IMR-90 (cell line): ENCODE measurements around the gene MINDY3. TPM values are rescaled to one million over a fixed set of nuclear protein-coding genes. Genes with fewer than 3 reads are reported as not detected.
A peak's percentile ranks its signal among the peaks of the same experiment; 100 is the strongest.

Experiments used
- ATAC-seq: fragments of 200-7000 bp; cut with Tn5 transposase; 2 replicates; pipeline ENCODE4 v1.9.1; 2020; ENCODE audit warnings: low read depth, mild to moderate bottlenecking, moderate library complexity
- BruUV-seq: library from RNA; stranded (reverse); fragments of 400-500 nt; replicated peaks from 2 replicates; lab custom pipeline; 2021; lab: Mats Ljungman, UMichigan
- CTCF ChIA-PET: fragments of 300-600 bp; formaldehyde crosslinking; extraction: SDS; loops from one replicate; lab custom pipeline; 2021; ENCODE audit warnings: antibody characterized with exemption; lab: Yijun Ruan, JAX
- POLR2A ChIA-PET: fragments of 300-600 bp; sonication (Branson Sonifier 250); formaldehyde crosslinking; loops from one replicate; lab custom pipeline; 2022; ENCODE audit warnings: antibody characterized with exemption; ENCODE audit not compliant: unreplicated experiment; lab: Charles Lee
- DNase-seq: peaks from one replicate; pipeline ENCODE4 v3.0.0; 2013
- H2AFZ ChIP-seq: replicated peaks from 2 replicates; pipeline ENCODE3; 2013; ENCODE audit warnings: low read length, mild to moderate bottlenecking; ENCODE audit not compliant: poor library complexity
- H2AK5ac ChIP-seq: 2 replicates; pipeline ENCODE4 v1.6.1; 2013; ENCODE audit warnings: low read depth, low read length, inconsistent platforms
- H2AK9ac ChIP-seq: replicated peaks from 2 replicates; pipeline ENCODE3; 2013; ENCODE audit warnings: mild to moderate bottlenecking, low read depth, low read length, moderate library complexity; ENCODE audit not compliant: poor library complexity
- H2BK120ac ChIP-seq: 2 replicates; pipeline ENCODE4 v1.6.1; 2013; ENCODE audit warnings: low read depth, low read length, inconsistent platforms
- H2BK15ac ChIP-seq: 3 replicates; pipeline ENCODE4 v1.6.1; 2013; ENCODE audit warnings: low read depth, low read length, inconsistent platforms
- H2BK20ac ChIP-seq: 2 replicates; pipeline ENCODE4 v1.6.1; 2013; ENCODE audit warnings: low read depth, mild to moderate bottlenecking, inconsistent platforms, low read length, moderate library complexity
- H2BK5ac ChIP-seq: 2 replicates; pipeline ENCODE4 v1.6.1; 2013; ENCODE audit warnings: mild to moderate bottlenecking, low read depth, low read length, inconsistent platforms; ENCODE audit not compliant: poor library complexity, severe bottlenecking
- H3K14ac ChIP-seq: replicated peaks from 2 replicates; pipeline ENCODE4 v1.6.1; 2013; ENCODE audit warnings: low read depth, low read length, inconsistent platforms
- H3K18ac ChIP-seq: 2 replicates; pipeline ENCODE4 v1.6.1; 2013; ENCODE audit warnings: low read depth, low read length, control low read depth
- H3K23ac ChIP-seq: 2 replicates; pipeline ENCODE4 v1.6.1; 2013; ENCODE audit warnings: low read depth, low read length, inconsistent platforms
- H3K27ac ChIP-seq: 2 replicates; pipeline ENCODE4 v1.5.1; 2013; ENCODE audit warnings: mild to moderate bottlenecking, control low read depth, low read length; ENCODE audit not compliant: insufficient read depth
- H3K27me3 ChIP-seq: 2 replicates; pipeline ENCODE4 v1.6.1; 2013; ENCODE audit warnings: low read length; ENCODE audit not compliant: control insufficient read depth, insufficient read depth
- H3K36me3 ChIP-seq: 2 replicates; pipeline ENCODE4 v1.6.1; 2013; ENCODE audit warnings: low read length, mixed read lengths; ENCODE audit not compliant: control insufficient read depth, insufficient read depth
- H3K4ac ChIP-seq: 2 replicates; pipeline ENCODE4 v1.6.1; 2013; ENCODE audit warnings: low read depth, low read length, inconsistent platforms
- H3K4me1 ChIP-seq: 2 replicates; pipeline ENCODE4 v1.6.1; 2013; ENCODE audit warnings: low read length, mixed read lengths; ENCODE audit not compliant: control insufficient read depth, insufficient read depth
- H3K4me2 ChIP-seq: 2 replicates; pipeline ENCODE4 v1.6.1; 2013; ENCODE audit warnings: low read depth, mild to moderate bottlenecking, control low read depth, low read length, moderate library complexity
- H3K4me3 ChIP-seq: 2 replicates; pipeline ENCODE4 v1.5.1; 2013; ENCODE audit warnings: low read depth, mild to moderate bottlenecking, control low read depth, low read length, moderate library complexity; ENCODE audit not compliant: insufficient read depth
- H3K56ac ChIP-seq: 2 replicates; pipeline ENCODE4 v1.6.1; 2013; ENCODE audit warnings: low read length, inconsistent platforms; ENCODE audit not compliant: insufficient read depth; ENCODE audit errors: extremely low read depth
- H3K79me1 ChIP-seq, 2 experiments: 2 replicates each; pipeline ENCODE4 v1.6.1; 2013; ENCODE audit warnings: low read length in 2 of 2, inconsistent platforms in 1 of 2, low read depth in 1 of 2
- H3K9ac ChIP-seq: 2 replicates; pipeline ENCODE4 v1.6.1; 2013; ENCODE audit warnings: low read depth, low read length, control low read depth
- H3K9me1 ChIP-seq: 2 replicates; pipeline ENCODE4 v1.6.1; 2013; ENCODE audit warnings: low read length, inconsistent platforms; ENCODE audit not compliant: insufficient read depth
- H3K9me3 ChIP-seq: 2 replicates; pipeline ENCODE4 v1.6.1; 2013; ENCODE audit warnings: low read length; ENCODE audit not compliant: control insufficient read depth, insufficient read depth
- H4K20me1 ChIP-seq: 2 replicates; pipeline ENCODE4 v1.6.1; 2013; ENCODE audit warnings: low read length, inconsistent platforms; ENCODE audit not compliant: insufficient read depth
- H4K5ac ChIP-seq: 2 replicates; pipeline ENCODE4 v1.6.1; 2013; ENCODE audit warnings: mild to moderate bottlenecking, low read depth, low read length, control low read depth
- H4K8ac ChIP-seq, 2 experiments: 2 replicates each; pipeline ENCODE4 v1.6.1; 2013; ENCODE audit warnings: low read depth in 2 of 2, low read length in 2 of 2, control low read depth in 1 of 2, inconsistent platforms in 1 of 2
- H4K91ac ChIP-seq: 2 replicates; pipeline ENCODE4 v1.6.1; 2013; ENCODE audit warnings: low read depth, low read length, inconsistent platforms; ENCODE audit not compliant: insufficient read depth
- FOS ChIP-seq: fragments of 150-350 bp; IDR thresholded peaks from 2 replicates; pipeline ENCODE4 v1.6.1; 2016; ENCODE audit warnings: low read depth, low read length
- MAFK ChIP-seq: IDR thresholded peaks from 2 replicates; pipeline ENCODE4 v1.6.1; 2012; ENCODE audit warnings: low read depth, low read length, improper control_type of control experiment
- RAD21 ChIP-seq: IDR thresholded peaks from 2 replicates; pipeline ENCODE4 v1.6.1; 2012; ENCODE audit warnings: low read length, improper control_type of control experiment
- SMC3 ChIP-seq: fragments of 150-350 bp; IDR thresholded peaks from 2 replicates; pipeline ENCODE4 v1.6.1; 2016; ENCODE audit warnings: low read depth, mild to moderate bottlenecking, antibody characterized with exemption, low read length, moderate library complexity
- WGBS, 2 experiments: methylation state at CpG; one replicate each; pipeline versions ENCODE4 v1.1.5 to v1.1.7; 2013; ENCODE audit warnings: missing lambda C conversion rate in 2 of 2; ENCODE audit not compliant: insufficient read length in 1 of 2; ENCODE audit errors: extremely low coverage in 2 of 2; 5-methylcytosine and 5-hydroxymethylcytosine counted together
- dilution Hi-C: fragments of 300-500 bp; cut with HindIII; formaldehyde crosslinking; loops from one replicate; pipeline ENCODE4 v1.14.3; 2018; ENCODE audit warnings: low sequenced_read_pairs; ENCODE audit not compliant: unreplicated experiment
- in situ Hi-C: fragments of 300-500 bp; cut with MboI; formaldehyde crosslinking; loops from 3 replicates; pipeline ENCODE4 v1.14.3; 2019; ENCODE audit warnings: low sequenced_read_pairs, inconsistent platforms, mixed read lengths
- intact Hi-C: fragments of 100-400 bp; cut with micrococcal nuclease; formaldehyde crosslinking; loops from 2 replicates; pipeline ENCODE4 v1.10.0; 2022
- polyA plus RNA-seq, 3 experiments: library from polyadenylated mRNA; depleted of rRNA; stranded (reverse); fragments of >200 nt; gene quantifications; 2 replicates each; pipeline ENCODE4 v1.2.3, GENCODE V29; 2012; ENCODE audit warnings: low replicate concordance in 1 of 3
- total RNA-seq: library from RNA; depleted of rRNA; stranded (reverse); fragments of >200 nt; gene quantifications from 2 replicates; pipeline ENCODE4 v1.2.3, GENCODE V29; 2012

The MINDY3 gene
- total and polyA plus RNA-seq, 2 of the 4 experiments (the other 2 are of a cell fraction) = 13.9 to 14.5 TPM

GRCh38 chr10:15784662-15785300, 75.5 kb downstream of the MINDY3 start:
- BruUV-seq = no TSS peak
- Histone ChIP-seq H3K56ac (no peak overlapping the region), H3K27ac (no peak overlapping the region), H3K36me3 (peaks cover 16% of the 10 kb centered on the region), H3K9me3 (no peaks in the 10 kb centered on the region), H3K4me2 (no peak overlapping the region), H3K4ac (peak overlapping the region; percentile 60), H3K14ac (peak overlapping the region; percentile 32; the same call in 1 of the 2 replicates), H4K20me1 (no peaks in the 10 kb centered on the region), H4K8ac (peak overlapping the region in 1 of 2 experiments; percentile 55; a peak in 1 of 4 replicates), H3K9me1 (no peaks in the 10 kb centered on the region; the same call in 1 of the 2 replicates), H2AK5ac (0 out of 2 replicates have a peak overlapping the region, but pooled peaks have one; percentile 37), H3K18ac (peak overlapping the region; percentile 0; the same call in 1 of the 2 replicates), H2BK15ac (peak overlapping the region; percentile 82; the same call in 1 of the 3 replicates), H3K27me3 (no peaks in the 10 kb centered on the region), H4K5ac (no peak overlapping the region), H3K79me1 (no peaks in the 10 kb centered on the region), H2BK120ac (0 out of 2 replicates have a peak overlapping the region, but pooled peaks have one; percentile 38), H3K4me1 (peaks cover 2% of the 10 kb centered on the region; the same call in 1 of the 2 replicates), H2AFZ (no peak overlapping the region), H3K23ac (no peak overlapping the region), H2BK5ac (peak overlapping the region; percentile 21), H2AK9ac (no peak overlapping the region), H3K4me3 (no peak overlapping the region), H3K9ac (no peak overlapping the region), H2BK20ac (peak overlapping the region; percentile 40; the same call in 1 of the 2 replicates), H4K91ac (peak overlapping the region; percentile 25; the same call in 1 of the 2 replicates)
- in situ Hi-C loops (no loop called here), intact Hi-C loops (no loop called here), dilution Hi-C loops (no loop called here)
- DNase-seq (peak; percentile 56), ATAC-seq (peak; percentile 57)
- TF ChIP-seq RAD21 (no peak), MAFK (no peak), FOS (no peak), SMC3 (no peak)
- CTCF ChIA-PET = no interaction called here
- no CpG with 5 or more reads among the region's 8 CpGs for WGBS, 2 experiments
- POLR2A ChIA-PET = no interaction called here
